ENCODE results near the gene MAN2B2.

GRCh38 chr4:6606465-6607235 is 31.7 kb downstream of the MAN2B2 start:
- TF ChIP-seq, protein P1, sequence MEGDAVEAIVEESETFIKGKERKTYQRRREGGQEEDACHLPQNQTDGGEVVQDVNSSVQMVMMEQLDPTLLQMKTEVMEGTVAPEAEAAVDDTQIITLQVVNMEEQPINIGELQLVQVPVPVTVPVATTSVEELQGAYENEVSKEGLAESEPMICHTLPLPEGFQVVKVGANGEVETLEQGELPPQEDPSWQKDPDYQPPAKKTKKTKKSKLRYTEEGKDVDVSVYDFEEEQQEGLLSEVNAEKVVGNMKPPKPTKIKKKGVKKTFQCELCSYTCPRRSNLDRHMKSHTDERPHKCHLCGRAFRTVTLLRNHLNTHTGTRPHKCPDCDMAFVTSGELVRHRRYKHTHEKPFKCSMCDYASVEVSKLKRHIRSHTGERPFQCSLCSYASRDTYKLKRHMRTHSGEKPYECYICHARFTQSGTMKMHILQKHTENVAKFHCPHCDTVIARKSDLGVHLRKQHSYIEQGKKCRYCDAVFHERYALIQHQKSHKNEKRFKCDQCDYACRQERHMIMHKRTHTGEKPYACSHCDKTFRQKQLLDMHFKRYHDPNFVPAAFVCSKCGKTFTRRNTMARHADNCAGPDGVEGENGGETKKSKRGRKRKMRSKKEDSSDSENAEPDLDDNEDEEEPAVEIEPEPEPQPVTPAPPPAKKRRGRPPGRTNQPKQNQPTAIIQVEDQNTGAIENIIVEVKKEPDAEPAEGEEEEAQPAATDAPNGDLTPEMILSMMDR (IDR thresholded peaks at IDR 0.05) = no peak
- TF ChIP-seq POLR2A (IDR thresholded peaks at IDR 0.05) = no peak
